ENCODE measurements around the gene LDLRAD4.

The LDLRAD4 gene

DNA sequence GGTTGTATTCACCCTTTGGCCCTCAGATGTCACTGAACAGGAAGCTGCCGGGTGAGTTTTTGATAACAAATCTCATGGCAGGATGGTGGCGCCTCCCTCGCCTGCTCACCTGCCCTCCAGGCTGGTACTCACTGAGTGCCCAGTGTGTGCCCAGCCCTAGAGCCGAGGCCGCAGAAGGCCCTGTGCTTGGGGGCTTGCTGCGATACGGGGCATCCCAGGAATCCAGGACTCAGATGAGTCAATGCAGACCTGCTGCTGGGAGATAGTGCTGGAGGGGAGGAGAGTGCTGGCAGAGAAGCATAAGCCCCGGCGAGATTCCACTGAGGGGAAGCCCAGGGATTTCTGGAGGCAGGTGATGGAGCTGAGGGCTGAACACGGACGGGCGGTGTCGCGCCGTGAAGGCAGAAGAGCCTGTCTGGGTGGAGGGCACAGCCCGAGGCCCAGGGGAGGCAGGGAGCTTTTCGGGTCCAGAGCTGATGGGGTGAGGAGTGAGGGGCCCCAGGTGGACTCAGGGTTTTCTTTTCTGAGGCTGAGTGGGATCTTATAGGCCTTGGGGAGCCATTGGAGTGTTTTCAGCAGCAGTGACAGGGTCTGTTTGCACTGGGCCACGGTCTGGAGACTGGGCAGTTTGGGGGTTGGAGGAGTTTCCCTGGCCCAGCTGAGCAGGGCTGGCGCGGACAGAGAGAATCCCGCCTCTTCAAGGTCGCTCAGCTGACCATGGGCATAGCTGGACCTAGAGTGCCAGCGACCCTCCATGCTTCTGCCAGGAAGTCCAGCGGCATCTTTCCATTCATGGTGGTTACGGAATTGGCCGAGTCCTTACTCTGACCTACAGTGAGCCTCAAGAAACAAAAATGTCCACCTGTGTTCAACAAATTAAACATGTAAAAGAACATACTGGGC lies 35.5 kb downstream of the LDLRAD4 start:
- DNase-seq (ENCODE audit: low read depth): no peak
- TF ChIP-seq, protein P1, sequence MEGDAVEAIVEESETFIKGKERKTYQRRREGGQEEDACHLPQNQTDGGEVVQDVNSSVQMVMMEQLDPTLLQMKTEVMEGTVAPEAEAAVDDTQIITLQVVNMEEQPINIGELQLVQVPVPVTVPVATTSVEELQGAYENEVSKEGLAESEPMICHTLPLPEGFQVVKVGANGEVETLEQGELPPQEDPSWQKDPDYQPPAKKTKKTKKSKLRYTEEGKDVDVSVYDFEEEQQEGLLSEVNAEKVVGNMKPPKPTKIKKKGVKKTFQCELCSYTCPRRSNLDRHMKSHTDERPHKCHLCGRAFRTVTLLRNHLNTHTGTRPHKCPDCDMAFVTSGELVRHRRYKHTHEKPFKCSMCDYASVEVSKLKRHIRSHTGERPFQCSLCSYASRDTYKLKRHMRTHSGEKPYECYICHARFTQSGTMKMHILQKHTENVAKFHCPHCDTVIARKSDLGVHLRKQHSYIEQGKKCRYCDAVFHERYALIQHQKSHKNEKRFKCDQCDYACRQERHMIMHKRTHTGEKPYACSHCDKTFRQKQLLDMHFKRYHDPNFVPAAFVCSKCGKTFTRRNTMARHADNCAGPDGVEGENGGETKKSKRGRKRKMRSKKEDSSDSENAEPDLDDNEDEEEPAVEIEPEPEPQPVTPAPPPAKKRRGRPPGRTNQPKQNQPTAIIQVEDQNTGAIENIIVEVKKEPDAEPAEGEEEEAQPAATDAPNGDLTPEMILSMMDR (conservative IDR thresholded peaks at IDR 0.05; ENCODE audit: low read depth, low read length): no peak
- H3K4me3 ChIP-seq (ENCODE audit: low read depth, low read length): no peak overlapping the region

DNA sequence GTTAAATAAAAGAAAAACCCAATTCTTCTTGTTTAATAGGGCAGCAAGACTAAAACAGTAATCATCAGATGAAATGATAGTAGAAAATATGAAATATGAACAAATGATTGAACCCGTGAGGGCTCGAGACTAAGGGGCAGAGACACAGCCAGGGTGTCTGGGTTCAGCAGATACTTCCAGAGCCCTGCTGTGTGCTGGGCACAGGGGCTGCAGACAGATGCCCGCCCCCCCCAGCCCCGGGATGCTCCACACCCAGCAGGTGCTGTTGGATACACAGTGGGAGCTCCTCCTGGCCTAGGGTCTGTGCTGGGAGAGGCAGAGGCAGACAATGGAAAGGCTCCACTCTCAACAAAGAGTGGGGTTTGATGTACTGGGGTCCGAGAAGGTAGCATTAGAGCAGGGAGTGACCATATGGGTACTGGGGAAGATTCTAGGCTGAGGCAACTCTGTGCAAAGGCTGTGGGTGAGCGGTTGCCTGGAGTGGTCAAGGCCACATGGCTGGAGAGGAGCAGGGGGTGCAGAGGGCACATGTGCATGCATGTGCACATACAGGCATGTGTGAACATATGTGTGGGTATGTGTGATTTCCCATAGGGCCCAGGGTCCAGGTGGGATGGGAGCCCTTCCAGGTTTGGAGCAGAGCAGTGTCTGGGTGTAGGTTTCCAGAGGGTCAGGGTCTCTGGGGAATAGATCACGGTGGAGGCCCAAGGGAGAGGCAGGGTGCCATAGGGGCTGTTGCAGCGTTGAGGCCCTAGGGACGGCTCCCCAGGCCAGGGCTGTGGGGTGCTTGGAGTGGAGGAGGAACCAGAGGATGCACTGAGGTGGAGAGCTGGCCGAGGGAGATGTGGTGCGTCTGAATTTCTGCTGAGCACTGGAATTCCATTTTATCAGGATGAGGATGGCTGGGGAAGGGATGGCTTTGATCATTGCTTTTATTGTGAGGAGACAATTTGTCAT lies 36.7 kb downstream of the LDLRAD4 start:
- DNase-seq (ENCODE audit: low read depth): no peak
- TF ChIP-seq, protein P1 (conservative IDR thresholded peaks at IDR 0.05; ENCODE audit: low read depth, low read length): no peak

GRCh38 chr18:13256444-13257305 lies 38.1 kb downstream of the LDLRAD4 start:
- TF ChIP-seq, protein P1 (conservative IDR thresholded peaks at IDR 0.05; ENCODE audit: low read depth, low read length): no peak
- no peak overlapping the region for H3K4me3 ChIP-seq (ENCODE audit: low read depth, low read length)
- DNase-seq (ENCODE audit: low read depth): no peak

More for the DNA sequence above, 36.7 kb downstream of the LDLRAD4 start:
- no peak overlapping the region for H3K4me3 ChIP-seq (ENCODE audit: low read depth, low read length)

DNA sequence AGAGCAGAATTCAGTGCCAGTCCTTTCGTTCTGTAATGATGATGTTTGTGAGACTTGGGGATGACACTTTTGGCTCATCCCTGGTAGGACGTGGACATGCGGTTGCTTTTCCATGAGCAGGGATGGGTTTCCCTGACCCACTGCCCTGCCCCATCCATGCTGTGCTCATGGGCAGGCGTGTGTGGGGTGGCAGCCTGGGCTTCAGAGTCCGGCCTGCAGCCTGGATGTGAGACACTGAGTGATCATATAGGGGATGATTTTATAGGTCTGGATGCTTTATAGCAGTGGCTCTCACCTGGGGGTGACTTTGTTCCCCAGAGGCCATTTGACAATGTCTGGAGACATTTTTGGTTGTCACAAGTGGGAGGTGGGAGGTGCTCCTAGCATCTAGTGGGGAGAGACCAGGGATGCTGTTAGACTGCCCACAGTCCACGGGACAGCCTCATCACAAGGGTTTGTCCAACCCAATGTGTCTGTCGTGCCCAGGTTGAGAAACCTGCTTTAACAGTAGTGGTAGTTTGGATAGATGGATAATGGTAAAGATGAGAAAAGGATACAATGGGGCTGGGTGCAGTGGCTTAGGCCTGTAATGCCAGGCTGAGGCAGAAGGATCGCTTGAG lies 38.9 kb downstream of the LDLRAD4 start:
- no peak for DNase-seq (ENCODE audit: low read depth)
- TF ChIP-seq, protein P1 (conservative IDR thresholded peaks at IDR 0.05; ENCODE audit: low read depth, low read length): no peak
- no peak overlapping the region for H3K4me3 ChIP-seq (ENCODE audit: low read depth, low read length)

DNA sequence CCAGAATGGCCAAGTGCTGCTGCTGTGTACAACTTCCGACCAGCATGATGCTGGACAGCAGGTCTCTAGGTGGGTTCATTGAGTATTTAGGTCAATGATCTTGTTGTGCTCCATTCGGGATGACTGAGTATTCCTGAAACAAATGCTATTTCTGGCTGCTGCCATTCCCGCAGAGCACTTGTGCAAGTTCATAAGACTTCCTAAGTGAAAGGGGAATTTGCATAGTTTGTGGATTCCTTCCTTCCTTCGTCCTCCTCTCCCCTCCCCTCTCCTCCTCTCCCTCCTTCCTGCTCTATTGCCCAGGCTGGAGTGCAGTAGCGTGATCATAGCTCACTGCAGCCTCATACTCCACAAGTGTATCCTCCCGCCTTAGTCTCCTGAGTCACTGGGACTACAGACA lies 40.4 kb downstream of the LDLRAD4 start:
- no peak overlapping the region for H3K4me3 ChIP-seq (ENCODE audit: low read depth, low read length)
- no peak for DNase-seq (ENCODE audit: low read depth)
- TF ChIP-seq, protein P1 (conservative IDR thresholded peaks at IDR 0.05; ENCODE audit: low read depth, low read length): no peak

GRCh38 chr18:13259701-13260100 lies 41.1 kb downstream of the LDLRAD4 start:
- DNase-seq (ENCODE audit: low read depth): no peak
- TF ChIP-seq, protein P1 (conservative IDR thresholded peaks at IDR 0.05; ENCODE audit: low read depth, low read length): no peak
- H3K4me3 ChIP-seq (ENCODE audit: low read depth, low read length): no peak overlapping the region
